ENCODE data around the gene MYBPC2.

MYBPC2 gene

GRCh38 chr19:50453243-50453642, 20.6 kb downstream of the MYBPC2 start:
- no peak overlapping the region for H4K91ac ChIP-seq (ENCODE audit: low read depth, low read length)
- no peak overlapping the region for H3K14ac ChIP-seq (ENCODE audit: low read length)
- no peak overlapping the region for H3K27ac ChIP-seq (ENCODE audit: low read depth, low read length)
- H2BK120ac ChIP-seq (ENCODE audit: insufficient read depth, low read length, poor library complexity) = no peak overlapping the region
- H3K4me3 ChIP-seq (ENCODE audit: low read depth, low read length) = no peak overlapping the region
- no peaks in the 10 kb centered on the region for H3K27me3 ChIP-seq (ENCODE audit: insufficient read depth, low read length)
- no peak overlapping the region for H3K23ac ChIP-seq (ENCODE audit: low read length)
- no peak overlapping the region for H2BK5ac ChIP-seq (ENCODE audit: low read depth, low read length, poor library complexity)
- no peak overlapping the region for H3K4me2 ChIP-seq (ENCODE audit: low read length)
- no peak overlapping the region for H4K12ac ChIP-seq (ENCODE audit: low read depth, low read length)
- no peak for DNase-seq
- no peak overlapping the region for H4K8ac ChIP-seq (ENCODE audit: low read depth, low read length)
- no peaks in the 10 kb centered on the region for H3K79me1 ChIP-seq (ENCODE audit: low read length)
- H3K9me3 ChIP-seq (ENCODE audit: insufficient read depth, low read depth, low read length) = peaks cover 2% of the 10 kb centered on the region
- no CpG with 5 or more reads among the region's 3 CpGs for WGBS (ENCODE audit: extremely low coverage, insufficient coverage, insufficient read length)
- H3K36me3 ChIP-seq (ENCODE audit: control insufficient read depth in 1 of 2, insufficient read depth in 2 of 2, low read length in 2 of 2) = no peaks in the 10 kb centered on the region
- no peak overlapping the region for H3K4ac ChIP-seq (ENCODE audit: low read depth, low read length)
- H2BK12ac ChIP-seq (ENCODE audit: low read length) = no peak overlapping the region
- no peaks in the 10 kb centered on the region for H3K79me2 ChIP-seq (ENCODE audit: control insufficient read depth, insufficient read depth, low read length, poor library complexity)
- no peak overlapping the region for H3K9ac ChIP-seq (ENCODE audit: low read length)
- H3K18ac ChIP-seq (ENCODE audit: low read length) = no peak overlapping the region
- H2AK5ac ChIP-seq (ENCODE audit: low read length) = no peak overlapping the region
- H2AFZ ChIP-seq (ENCODE audit: insufficient read depth, low read length, poor library complexity) = no peak overlapping the region
- no peaks in the 10 kb centered on the region for H3K4me1 ChIP-seq (ENCODE audit: control insufficient read depth in 1 of 2, insufficient read depth in 2 of 2, low read length in 2 of 2)

DNA sequence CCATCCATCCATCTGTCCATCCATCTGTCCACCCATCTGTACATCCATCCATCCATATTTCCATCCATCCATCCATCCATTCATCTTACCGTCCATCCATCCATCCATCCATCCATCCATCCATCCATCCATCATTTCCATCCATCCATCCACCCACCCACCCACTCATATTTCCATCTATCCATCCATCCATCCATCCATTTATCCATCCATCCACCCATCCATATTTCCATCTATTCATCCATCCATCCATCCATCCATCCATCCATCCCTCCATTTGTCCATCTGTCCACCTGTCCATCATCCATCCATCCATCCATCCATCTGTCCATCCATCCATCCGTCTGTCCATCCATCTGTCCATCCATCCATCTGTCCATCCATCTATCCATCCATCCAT, 23.3 kb downstream of the MYBPC2 start:
- H3K4ac ChIP-seq (ENCODE audit: low read depth, low read length) = no peak overlapping the region
- H2BK5ac ChIP-seq (ENCODE audit: low read depth, low read length, poor library complexity) = no peak overlapping the region
- no peak overlapping the region for H3K9ac ChIP-seq (ENCODE audit: low read length)
- no peak overlapping the region for H3K14ac ChIP-seq (ENCODE audit: low read length)
- H4K91ac ChIP-seq (ENCODE audit: low read depth, low read length) = no peak overlapping the region
- no peak overlapping the region for H3K4me2 ChIP-seq (ENCODE audit: low read length)
- H3K18ac ChIP-seq (ENCODE audit: low read length) = no peak overlapping the region
- 100% methylated on average over 1 of the region's 2 CpGs for WGBS (ENCODE audit: extremely low coverage, insufficient coverage, insufficient read length)
- H3K4me3 ChIP-seq (ENCODE audit: low read depth, low read length) = no peak overlapping the region
- no peaks in the 10 kb centered on the region for H3K36me3 ChIP-seq (ENCODE audit: control insufficient read depth in 1 of 2, insufficient read depth in 2 of 2, low read length in 2 of 2)
- peaks cover 3% of the 10 kb centered on the region for H3K9me3 ChIP-seq (ENCODE audit: insufficient read depth, low read depth, low read length)
- no peak overlapping the region for H3K27ac ChIP-seq (ENCODE audit: low read depth, low read length)
- H3K79me1 ChIP-seq (ENCODE audit: low read length) = no peaks in the 10 kb centered on the region
- H4K12ac ChIP-seq (ENCODE audit: low read depth, low read length) = no peak overlapping the region
- no peak overlapping the region for H2AK5ac ChIP-seq (ENCODE audit: low read length)
- H2AFZ ChIP-seq (ENCODE audit: insufficient read depth, low read length, poor library complexity) = no peak overlapping the region
- no peaks in the 10 kb centered on the region for H3K27me3 ChIP-seq (ENCODE audit: insufficient read depth, low read length)
- no peak overlapping the region for H2BK120ac ChIP-seq (ENCODE audit: insufficient read depth, low read length, poor library complexity)
- H3K79me2 ChIP-seq (ENCODE audit: control insufficient read depth, insufficient read depth, low read length, poor library complexity) = no peaks in the 10 kb centered on the region
- no peak overlapping the region for H4K8ac ChIP-seq (ENCODE audit: low read depth, low read length)
- peaks cover 0 to 4% of the 10 kb centered on the region in 2 experiments for H3K4me1 ChIP-seq (ENCODE audit: control insufficient read depth in 1 of 2, insufficient read depth in 2 of 2, low read length in 2 of 2)
- DNase-seq = no peak
- H2BK12ac ChIP-seq (ENCODE audit: low read length) = no peak overlapping the region
- no peak overlapping the region for H3K23ac ChIP-seq (ENCODE audit: low read length)

DNA sequence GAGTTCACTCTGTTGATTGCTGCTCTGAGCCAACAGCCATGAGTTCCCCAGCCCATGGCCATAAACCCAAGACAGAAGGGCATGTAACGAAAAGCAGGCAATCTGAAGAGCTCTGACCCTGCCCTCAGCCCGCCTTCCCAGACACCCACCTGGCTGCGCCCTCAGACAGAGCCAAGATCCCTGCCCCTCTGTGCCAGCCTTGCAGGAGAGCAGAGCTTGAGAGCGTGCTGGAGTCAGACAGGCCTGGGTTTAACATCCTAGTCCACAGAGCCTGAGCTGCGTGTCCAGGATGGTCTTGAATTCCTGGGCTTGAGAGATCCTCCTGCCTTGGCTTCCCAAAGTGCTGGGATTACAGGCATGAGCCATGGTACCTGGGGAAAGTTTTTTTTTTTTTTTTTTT, 24.6 kb downstream of the MYBPC2 start:
- Histone ChIP-seq H3K4me1 (ENCODE audit: control insufficient read depth in 1 of 2, insufficient read depth in 2 of 2, low read length in 2 of 2) (peaks cover 0 to 4% of the 10 kb centered on the region in 2 experiments), H3K4me3 (ENCODE audit: low read depth, low read length) (no peak overlapping the region), H4K8ac (ENCODE audit: low read depth, low read length) (no peak overlapping the region), H3K23ac (ENCODE audit: low read length) (no peak overlapping the region), H2BK5ac (ENCODE audit: low read depth, low read length, poor library complexity) (no peak overlapping the region), H3K18ac (ENCODE audit: low read length) (no peak overlapping the region), H3K4me2 (ENCODE audit: low read length) (no peak overlapping the region), H3K4ac (ENCODE audit: low read depth, low read length) (no peak overlapping the region), H3K36me3 (ENCODE audit: control insufficient read depth in 1 of 2, insufficient read depth in 2 of 2, low read length in 2 of 2) (no peaks in the 10 kb centered on the region), H2AK5ac (ENCODE audit: low read length) (no peak overlapping the region), H3K27ac (ENCODE audit: low read depth, low read length) (no peak overlapping the region), H3K79me1 (ENCODE audit: low read length) (no peaks in the 10 kb centered on the region), H3K9ac (ENCODE audit: low read length) (no peak overlapping the region), H3K79me2 (ENCODE audit: control insufficient read depth, insufficient read depth, low read length, poor library complexity) (no peaks in the 10 kb centered on the region), H4K91ac (ENCODE audit: low read depth, low read length) (no peak overlapping the region), H3K27me3 (ENCODE audit: insufficient read depth, low read length) (no peaks in the 10 kb centered on the region), H2BK120ac (ENCODE audit: insufficient read depth, low read length, poor library complexity) (no peak overlapping the region), H2BK12ac (ENCODE audit: low read length) (no peak overlapping the region), H3K9me3 (ENCODE audit: insufficient read depth, low read depth, low read length) (peaks cover 2% of the 10 kb centered on the region), H3K14ac (ENCODE audit: low read length) (no peak overlapping the region), H2AFZ (ENCODE audit: insufficient read depth, low read length, poor library complexity) (no peak overlapping the region), H4K12ac (ENCODE audit: low read depth, low read length) (no peak overlapping the region)
- WGBS (ENCODE audit: extremely low coverage, insufficient coverage, insufficient read length) = no CpG with 5 or more reads among the region's 5 CpGs
- no peak for DNase-seq

- Histone ChIP-seq H3K4me1 (ENCODE audit: control insufficient read depth in 1 of 2, insufficient read depth in 2 of 2, low read length in 2 of 2) (peaks cover 0 to 4% of the 10 kb centered on the region in 2 experiments), H3K4me2 (ENCODE audit: low read length) (no peak overlapping the region), H3K27ac (ENCODE audit: low read depth, low read length) (no peak overlapping the region), H3K9ac (ENCODE audit: low read length) (no peak overlapping the region), H2AFZ (ENCODE audit: insufficient read depth, low read length, poor library complexity) (no peak overlapping the region), H4K12ac (ENCODE audit: low read depth, low read length) (no peak overlapping the region), H3K27me3 (ENCODE audit: insufficient read depth, low read length) (no peaks in the 10 kb centered on the region), H2BK120ac (ENCODE audit: insufficient read depth, low read length, poor library complexity) (no peak overlapping the region), H4K91ac (ENCODE audit: low read depth, low read length) (no peak overlapping the region), H3K9me3 (ENCODE audit: insufficient read depth, low read depth, low read length) (peaks cover 2% of the 10 kb centered on the region), H3K14ac (ENCODE audit: low read length) (no peak overlapping the region), H2BK12ac (ENCODE audit: low read length) (no peak overlapping the region), H3K18ac (ENCODE audit: low read length) (no peak overlapping the region), H3K23ac (ENCODE audit: low read length) (no peak overlapping the region), H3K4ac (ENCODE audit: low read depth, low read length) (no peak overlapping the region), H2AK5ac (ENCODE audit: low read length) (no peak overlapping the region), H4K8ac (ENCODE audit: low read depth, low read length) (no peak overlapping the region), H2BK5ac (ENCODE audit: low read depth, low read length, poor library complexity) (no peak overlapping the region), H3K79me1 (ENCODE audit: low read length) (no peaks in the 10 kb centered on the region), H3K79me2 (ENCODE audit: control insufficient read depth, insufficient read depth, low read length, poor library complexity) (no peaks in the 10 kb centered on the region), H3K4me3 (ENCODE audit: low read depth, low read length) (no peak overlapping the region), H3K36me3 (ENCODE audit: control insufficient read depth in 1 of 2, insufficient read depth in 2 of 2, low read length in 2 of 2) (no peaks in the 10 kb centered on the region)
- no peak for DNase-seq
- no CpG with 5 or more reads among the region's 50 CpGs for WGBS (ENCODE audit: extremely low coverage, insufficient coverage, insufficient read length)
Measured at GRCh38 chr19:50458396-50459066, 25.8 kb downstream of the MYBPC2 start.

Data from trophoblast cell (in vitro differentiated cells and primary cell).